Stimulated activated CD4-positive, alpha-beta T cell treated with anti-CD3 and anti-CD28 coated beads, Interleukin-2, amount 100 ng/mL, for 48 hours (primary cell): Measurements from ENCODE around the gene RGPD6.
"Not testable (repeated sequence)": the region's sequence is repeated elsewhere in the genome, so short reads cannot be mapped to it uniquely, and the experiment has no call there.

ENCODE experiments used
- DNase-seq, 2 donors: peaks; one replicate each; pipeline ENCODE4 v3.0.0-alpha.2; 2020

Gene RGPD6

DNA sequence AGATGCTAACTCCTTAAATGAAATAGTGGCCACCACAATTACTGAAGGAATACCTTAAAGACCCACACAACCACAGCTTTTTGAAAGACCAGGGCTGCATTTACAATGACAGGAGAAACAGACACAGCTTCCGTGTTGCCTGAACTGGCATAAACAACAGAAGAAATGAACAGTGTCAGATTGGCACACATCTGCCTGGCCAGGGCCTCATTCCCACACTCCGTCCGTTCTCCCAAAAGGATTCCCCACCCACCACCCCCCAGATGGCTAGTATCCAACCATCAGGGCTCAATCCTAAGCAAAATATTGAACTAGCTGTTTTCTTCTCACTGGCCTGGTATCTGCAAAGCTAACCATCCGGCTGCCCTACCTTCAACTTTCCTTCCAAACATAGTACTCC lies 96.9 kb downstream of the RGPD6 start:
- DNase-seq = not testable (repeated sequence)

DNA sequence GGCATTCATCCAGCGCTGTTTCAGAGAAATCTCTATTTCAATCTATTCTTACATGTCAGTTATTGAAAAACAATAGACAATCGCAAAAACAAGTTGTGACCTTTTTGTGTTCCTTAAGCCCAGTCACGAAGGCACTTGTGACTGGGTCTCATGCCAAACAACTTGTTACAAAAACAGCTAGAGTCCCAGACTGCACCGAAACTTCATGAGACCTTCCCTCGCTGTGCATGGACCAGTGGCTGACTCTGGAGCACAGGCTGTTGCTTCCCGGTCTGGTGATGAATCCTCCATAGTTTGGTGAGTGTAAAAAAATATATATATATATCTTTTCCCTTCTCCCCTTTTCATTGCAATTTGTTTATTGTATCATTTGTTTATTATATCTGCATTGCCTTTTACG lies 99.7 kb downstream of the RGPD6 start:
- DNase-seq = not testable (repeated sequence)

- DNase-seq = not testable (repeated sequence)
These were observed 100.1 kb downstream of the RGPD6 start for GRCh38 chr2:110476952-110477351.

DNA sequence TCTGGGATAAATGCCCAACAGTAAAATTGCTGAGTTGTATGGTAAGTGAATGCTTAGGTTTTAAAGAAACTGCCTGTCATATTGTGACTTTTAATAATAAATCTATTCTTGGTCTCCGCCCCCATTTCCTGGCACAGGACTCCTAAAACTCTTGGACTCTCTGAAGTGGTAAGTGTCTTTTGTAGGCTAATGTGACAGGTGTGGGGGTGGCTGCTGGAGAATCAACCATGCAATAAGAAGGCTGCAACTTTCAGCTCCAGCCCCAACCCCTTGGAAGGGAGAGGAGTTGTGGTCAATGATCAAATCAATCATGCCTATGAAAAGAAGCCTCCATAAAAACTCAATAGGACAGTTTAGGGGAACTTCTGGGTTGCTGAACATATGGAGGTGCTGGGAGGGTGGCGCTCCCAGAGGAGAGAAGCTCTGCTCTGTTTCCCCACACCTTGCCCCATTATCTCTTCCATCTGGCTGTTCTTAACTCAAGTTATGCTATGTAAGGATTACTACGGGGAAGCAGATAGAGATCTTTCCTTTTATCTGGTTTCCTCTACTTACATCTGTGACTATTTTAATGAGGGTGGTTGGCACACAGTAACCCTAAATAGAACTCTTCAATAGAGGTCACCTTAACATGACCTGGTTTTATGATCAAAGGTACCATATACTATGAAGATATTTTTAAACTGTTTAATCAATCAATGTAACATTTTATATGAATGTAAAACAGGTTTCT lies 101.2 kb downstream of the RGPD6 start:
- not testable (repeated sequence) for DNase-seq

DNA sequence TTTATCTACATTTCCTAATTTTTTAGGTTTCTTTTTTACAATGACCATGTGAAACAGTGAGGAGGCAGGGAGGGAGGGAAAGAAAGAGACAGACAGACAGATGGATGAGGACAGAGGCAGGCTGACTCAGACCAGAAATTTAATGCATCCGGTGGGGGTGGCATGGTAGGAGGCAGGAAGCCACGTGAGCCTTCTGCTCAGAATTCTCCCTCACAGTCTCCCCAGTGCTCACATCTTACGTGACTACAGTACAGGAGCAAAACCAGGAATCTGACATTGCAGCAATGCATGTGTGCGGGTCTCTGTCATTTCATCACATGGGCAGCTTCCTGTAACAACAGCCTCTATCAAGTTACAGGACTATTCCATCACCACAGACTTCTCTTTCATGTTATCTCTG lies 102.1 kb downstream of the RGPD6 start:
- DNase-seq = not testable (repeated sequence)

- not testable (repeated sequence) for DNase-seq
These were observed 104.0 kb downstream of the RGPD6 start for GRCh38 chr2:110473059-110473358.

DNA sequence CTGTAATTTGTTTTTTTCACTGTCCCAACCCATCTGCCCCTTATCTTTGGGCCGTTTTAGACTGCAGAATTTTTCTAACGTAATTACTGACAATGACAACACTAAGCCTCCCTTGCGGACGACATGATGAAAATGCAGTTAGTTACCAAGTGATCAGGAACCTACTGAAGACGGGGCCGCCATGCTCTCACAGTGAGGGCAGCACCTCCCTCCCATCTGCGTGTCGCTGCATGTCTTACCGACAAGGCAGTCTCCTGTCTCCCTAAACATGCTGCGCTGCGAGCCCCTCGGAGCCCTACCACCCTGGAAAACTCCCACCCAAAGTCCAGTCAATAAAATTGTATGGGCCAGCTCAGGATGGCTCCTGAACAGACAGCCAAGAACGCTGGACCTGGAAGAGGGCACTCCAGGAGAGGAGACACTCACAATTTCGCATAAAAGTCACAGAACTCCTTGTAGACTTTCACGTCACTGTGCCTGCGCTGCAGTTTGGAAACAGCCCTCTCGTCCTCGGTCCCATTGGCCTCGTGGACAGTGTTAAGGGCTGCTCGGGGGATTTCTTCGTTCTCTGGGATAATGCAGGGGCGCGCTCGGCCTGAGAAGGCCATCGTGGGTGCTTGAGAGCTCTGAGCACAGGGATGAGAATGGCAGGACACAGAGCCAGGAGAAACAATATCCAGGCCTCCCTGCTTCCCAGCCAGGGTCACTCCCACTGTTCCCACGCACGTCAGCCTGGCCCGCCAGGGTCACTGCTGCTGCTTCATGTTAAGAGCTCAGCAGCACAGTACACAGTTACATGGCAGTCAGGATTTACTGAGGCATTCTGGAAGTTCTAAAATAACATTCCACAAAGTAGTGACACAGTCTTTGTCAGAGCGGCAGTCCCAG lies 104.6 kb downstream of the RGPD6 start, which contains the start of gene LIMS4:
TSS of gene LIMS4 (minus strand) at position 646 of the 888 bp plus-strand sequence. CDS start at position 608, 38 bp downstream.
- DNase-seq = not testable (repeated sequence)

- DNase-seq = not testable (repeated sequence)
These were observed 108.1 kb downstream of the RGPD6 start for GRCh38 chr2:110468921-110469320.

- not testable (repeated sequence) for DNase-seq
These were observed 111.7 kb downstream of the RGPD6 start for GRCh38 chr2:110465312-110465711.
